Activated T-helper 2 cell treated with anti-CD3 and anti-CD28 coated beads, Interferon-gamma antibody, Interleukin-2, Interleukin-4, amounts not matched to agents 10 μg/mL and 5 μg/mL and 100 μg/mL, durations not matched to agents 14 hours and 24 hours and 36 hours (primary cell): ENCODE data around the gene HACE1. TPM values are rescaled to one million over a fixed set of nuclear protein-coding genes. Genes with fewer than 3 reads are reported as not detected.

Experiments used
- DNase-seq: peaks from one replicate; pipeline ENCODE4 v3.0.0; 2021; ENCODE audit warnings: low spot score
- H3K27ac Mint-ChIP-seq: one replicate; pipeline ENCODE4 v1.8.0; 2021; ENCODE audit warnings: mixed read lengths
- H3K27me3 Mint-ChIP-seq: one replicate; pipeline ENCODE4 v1.8.0; 2021; ENCODE audit warnings: low read depth, mixed read lengths
- H3K36me3 Mint-ChIP-seq: one replicate; pipeline ENCODE4 v1.8.0; 2021; ENCODE audit warnings: low read depth, mixed read lengths
- H3K4me1 Mint-ChIP-seq: one replicate; pipeline ENCODE4 v1.8.0; 2021; ENCODE audit warnings: low read depth, mixed read lengths
- H3K4me3 Mint-ChIP-seq: one replicate; pipeline ENCODE4 v1.8.0; 2021; ENCODE audit warnings: low read depth, mild to moderate bottlenecking, moderate library complexity, mixed read lengths
- H3K9me3 Mint-ChIP-seq: one replicate; pipeline ENCODE4 v1.8.0; 2021; ENCODE audit warnings: mixed read lengths
- intact Hi-C: fragments of 100-400 bp; cut with micrococcal nuclease; formaldehyde crosslinking; loops from one replicate; pipeline ENCODE4 v1.15.1; 2023
- total RNA-seq: library from RNA; stranded (reverse); gene quantifications from 2 replicates; pipeline ENCODE4 v1.2.3, GENCODE V29; 2022

HACE1 gene
- total RNA-seq, 1 donor from 2014 or later: 19.0 TPM

DNA sequence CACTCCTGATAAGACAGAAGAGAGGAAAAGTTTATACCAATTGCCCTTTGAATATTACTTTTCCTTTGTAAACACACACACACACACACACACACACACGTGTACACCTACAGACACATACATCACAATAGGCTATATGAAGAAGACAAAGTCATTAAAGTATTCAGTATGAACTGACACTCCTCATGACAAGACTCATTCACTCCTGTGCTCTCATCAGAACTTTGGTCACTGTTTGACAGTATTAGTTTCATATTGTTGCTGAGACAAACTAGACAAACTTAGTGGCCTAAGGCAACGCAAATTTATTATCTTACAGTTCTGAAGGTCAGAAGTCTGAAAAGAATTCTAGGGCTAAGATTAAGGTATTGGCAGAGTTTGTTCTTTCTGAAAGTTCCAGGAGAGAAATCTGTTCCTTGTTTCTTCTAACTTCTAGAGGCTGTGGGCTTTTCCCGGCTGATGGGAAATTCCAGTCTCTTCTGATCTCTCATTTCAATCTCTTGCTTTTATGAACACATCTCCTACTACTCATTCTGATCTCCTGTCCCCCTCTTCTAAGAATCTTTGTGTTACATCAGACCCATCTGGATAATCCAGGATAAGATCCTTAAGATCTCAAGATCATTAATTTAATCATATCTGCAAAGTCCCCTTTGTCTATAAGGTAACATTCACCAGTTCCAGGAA lies 171.3 kb downstream of the HACE1 start:
- Mint-ChIP-seq H3K27ac (no peak overlapping the region), H3K9me3 (peaks cover 4% of the 10 kb centered on the region), H3K36me3 (no peaks in the 10 kb centered on the region), H3K4me3 (no peak overlapping the region), H3K4me1 (peaks cover 17% of the 10 kb centered on the region), H3K27me3 (peaks cover 2% of the 10 kb centered on the region)
- intact Hi-C loops: loop anchor here (5.0 kb wide), 1 partner anchor 394 kb away; no protein-coding TSS in a partner anchor
- DNase-seq: no peak

DNA sequence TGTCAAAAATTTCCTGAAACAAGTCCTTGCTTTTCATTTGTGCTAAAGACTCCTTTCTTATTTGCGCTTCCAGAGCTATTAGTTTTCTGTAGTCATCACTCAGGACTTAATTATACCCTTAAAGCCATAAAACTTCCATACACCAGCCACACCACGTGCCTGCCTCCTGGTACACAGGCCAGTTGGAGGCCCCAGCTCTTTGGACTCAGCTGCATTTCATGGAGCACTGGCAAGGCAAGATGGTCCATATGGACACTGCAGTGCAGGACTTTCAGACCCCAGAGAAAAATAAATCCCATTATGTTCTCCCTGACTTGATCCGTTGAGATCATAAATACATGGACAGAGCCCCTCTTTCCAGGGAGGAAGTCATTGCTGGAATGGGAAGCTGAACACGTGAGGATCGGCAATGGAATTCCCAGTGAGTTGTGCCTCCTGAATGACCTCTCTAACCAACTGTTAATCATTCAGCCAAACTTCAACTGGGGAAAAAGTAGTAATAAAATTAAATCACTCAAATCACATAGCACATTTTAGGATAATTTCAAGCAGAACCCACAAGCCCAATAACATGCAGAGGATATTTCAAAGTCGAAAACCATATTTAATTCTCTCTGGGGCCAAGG lies 173.1 kb downstream of the HACE1 start:
- DNase-seq: no peak
- no peak overlapping the region for H3K4me3 Mint-ChIP-seq
- no peak overlapping the region for H3K27ac Mint-ChIP-seq
- peaks cover 4% of the 10 kb centered on the region for H3K9me3 Mint-ChIP-seq
- H3K27me3 Mint-ChIP-seq: peaks cover 2% of the 10 kb centered on the region
- intact Hi-C loops: loop anchor here (5.0 kb wide), 1 partner anchor 396 kb away; no protein-coding TSS in a partner anchor
- no peaks in the 10 kb centered on the region for H3K36me3 Mint-ChIP-seq
- peaks cover 15% of the 10 kb centered on the region for H3K4me1 Mint-ChIP-seq

DNA sequence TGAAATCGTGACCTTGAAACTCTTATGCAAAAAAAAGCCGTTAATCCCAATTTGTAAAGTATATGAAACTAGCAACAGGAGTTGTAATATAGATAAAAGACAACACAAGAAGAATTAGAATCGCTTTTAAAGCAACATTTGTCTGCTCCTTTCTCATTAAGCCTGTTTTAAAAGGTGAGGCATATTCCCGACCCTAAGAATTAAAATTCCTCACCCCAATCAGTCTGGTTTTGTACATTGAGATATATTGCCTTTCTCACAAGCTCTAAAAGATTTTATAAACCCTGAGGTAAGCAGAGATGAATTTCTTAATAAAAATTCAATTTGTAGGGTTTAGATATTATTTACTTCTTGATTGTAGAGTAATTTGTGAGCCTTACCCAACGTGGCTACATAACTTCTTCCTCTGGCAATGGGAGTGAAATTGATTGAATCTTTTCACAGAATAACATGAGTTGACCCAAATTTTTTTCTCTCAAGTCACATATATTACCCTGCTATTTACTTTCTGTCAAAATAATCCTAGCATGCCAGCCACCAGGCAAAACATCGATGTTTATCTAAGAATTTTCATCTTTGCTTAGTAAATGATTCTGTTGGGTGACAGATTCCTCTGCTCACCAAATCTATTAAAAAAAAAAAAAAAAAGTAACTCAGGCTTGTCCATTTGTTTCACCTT lies 173.7 kb downstream of the HACE1 start:
- Mint-ChIP-seq H3K4me3 (no peak overlapping the region), H3K9me3 (peaks cover 4% of the 10 kb centered on the region), H3K27ac (no peak overlapping the region), H3K27me3 (peaks cover 2% of the 10 kb centered on the region), H3K4me1 (peaks cover 15% of the 10 kb centered on the region), H3K36me3 (no peaks in the 10 kb centered on the region)
- intact Hi-C loops: loop anchor here (5.0 kb wide), 1 partner anchor 396 kb away; no protein-coding TSS in a partner anchor
- DNase-seq: no peak

DNA sequence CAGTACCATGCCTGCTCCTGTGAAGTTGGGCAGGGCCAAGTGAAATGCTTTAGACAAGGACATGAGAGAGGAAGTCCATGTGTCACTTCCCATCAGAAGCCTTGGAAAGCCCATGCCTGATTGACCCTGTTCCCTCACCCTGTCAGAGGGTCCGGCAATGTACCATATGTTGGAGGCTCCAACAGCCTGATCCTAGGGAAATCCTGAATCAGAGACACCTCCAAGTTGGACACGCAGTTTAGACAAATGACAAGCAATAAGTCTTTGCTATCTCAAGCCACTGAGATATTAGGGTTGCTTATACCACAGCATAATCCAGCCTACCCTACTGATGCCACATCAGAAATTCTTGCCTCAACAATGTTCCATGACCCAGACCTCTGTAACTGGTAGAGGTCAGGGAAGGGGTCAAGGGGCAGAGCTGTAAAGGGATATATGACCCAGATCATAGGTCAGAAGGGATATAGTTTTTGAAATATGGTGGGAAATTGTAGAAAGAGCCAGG lies 174.8 kb downstream of the HACE1 start:
- intact Hi-C loops: loop anchor here (5.0 kb wide), 2 partner anchors 172 to 397 kb away; partner anchors contain the start of gene HACE1
- H3K27ac Mint-ChIP-seq: no peak overlapping the region
- H3K4me1 Mint-ChIP-seq: peaks cover 12% of the 10 kb centered on the region

DNA sequence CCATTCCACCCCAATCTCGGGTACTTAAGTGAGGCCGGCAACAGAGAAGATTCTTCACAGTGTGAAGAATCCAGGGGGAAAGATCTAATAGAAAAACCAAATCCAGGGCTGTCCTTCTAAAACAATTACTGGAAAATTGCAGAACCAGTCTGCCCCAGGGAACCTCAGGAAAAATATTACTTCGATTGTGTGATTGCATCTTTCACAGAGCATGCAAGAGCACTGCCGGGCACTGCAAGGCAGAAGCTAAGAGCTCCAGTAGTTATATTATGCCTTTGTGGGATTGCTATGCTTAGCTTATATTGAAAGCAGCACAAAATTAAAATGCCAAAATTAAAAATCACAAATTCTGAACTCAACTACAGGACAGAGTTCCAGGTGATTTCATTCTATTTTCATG lies 175.9 kb downstream of the HACE1 start:
- no peak for DNase-seq
- Mint-ChIP-seq H3K4me3 (no peak overlapping the region), H3K36me3 (no peaks in the 10 kb centered on the region), H3K27me3 (no peaks in the 10 kb centered on the region), H3K27ac (no peak overlapping the region), H3K4me1 (peaks cover 12% of the 10 kb centered on the region), H3K9me3 (no peaks in the 10 kb centered on the region)
- intact Hi-C loops: loop anchor here (1.0 to 5.0 kb wide), 2 partner anchors 87 to 173 kb away; partner anchors contain the start of gene HACE1

More for the DNA sequence above, 174.8 kb downstream of the HACE1 start:
- Mint-ChIP-seq H3K4me3 (no peak overlapping the region), H3K27me3 (no peaks in the 10 kb centered on the region), H3K9me3 (no peaks in the 10 kb centered on the region), H3K36me3 (no peaks in the 10 kb centered on the region)
- DNase-seq: no peak

DNA sequence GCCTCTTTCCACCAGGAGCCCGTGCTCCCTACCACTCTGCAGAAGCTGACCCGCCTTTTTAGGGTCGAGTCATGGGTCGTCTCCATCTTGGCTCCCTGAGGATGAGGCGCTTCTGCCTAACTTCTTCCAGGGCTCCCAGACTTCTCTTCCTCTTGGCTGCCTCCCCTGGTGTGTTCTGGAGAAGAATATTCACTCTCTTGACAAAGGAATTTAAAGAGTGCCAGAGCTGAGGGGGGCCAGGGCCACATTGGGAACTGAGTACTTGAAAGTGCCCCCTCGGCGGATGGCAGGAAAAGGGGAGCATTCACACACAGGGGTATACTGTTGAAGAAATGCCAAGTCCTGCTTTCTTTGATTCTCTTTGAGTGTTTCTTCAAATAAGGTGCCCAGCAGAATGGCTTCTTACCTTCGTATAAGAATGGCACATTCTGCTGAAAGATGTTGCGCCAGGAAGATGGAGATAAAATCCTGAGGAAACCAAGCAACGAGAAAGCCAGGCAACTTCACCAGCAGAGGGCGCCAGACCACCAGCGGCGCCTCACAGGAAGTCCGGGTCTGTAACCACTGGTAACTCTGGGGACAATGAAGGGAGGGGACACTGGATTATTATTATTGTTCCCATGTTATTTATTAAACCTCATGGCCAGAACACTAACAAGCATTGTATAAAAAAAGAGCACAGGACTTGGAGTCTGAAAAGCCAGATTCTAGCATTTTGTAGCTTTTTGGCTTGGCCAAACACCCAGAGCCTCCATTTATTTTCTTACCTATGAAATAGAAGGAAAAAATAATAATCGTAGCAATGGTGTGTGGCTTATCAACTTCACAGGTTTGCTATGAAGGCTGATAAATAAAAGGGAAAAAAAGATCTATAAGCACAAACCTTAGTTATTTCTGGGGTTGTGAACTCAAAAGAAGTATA lies 176.7 kb downstream of the HACE1 start:
- Mint-ChIP-seq H3K27ac (no peak overlapping the region), H3K9me3 (no peaks in the 10 kb centered on the region), H3K4me3 (no peak overlapping the region), H3K36me3 (no peaks in the 10 kb centered on the region), H3K4me1 (peaks cover 9% of the 10 kb centered on the region), H3K27me3 (no peaks in the 10 kb centered on the region)
- intact Hi-C loops: loop anchor here (1.0 to 5.0 kb wide), 2 partner anchors 88 to 174 kb away; partner anchors contain the start of gene HACE1
- peak; percentile 46 for DNase-seq

DNA sequence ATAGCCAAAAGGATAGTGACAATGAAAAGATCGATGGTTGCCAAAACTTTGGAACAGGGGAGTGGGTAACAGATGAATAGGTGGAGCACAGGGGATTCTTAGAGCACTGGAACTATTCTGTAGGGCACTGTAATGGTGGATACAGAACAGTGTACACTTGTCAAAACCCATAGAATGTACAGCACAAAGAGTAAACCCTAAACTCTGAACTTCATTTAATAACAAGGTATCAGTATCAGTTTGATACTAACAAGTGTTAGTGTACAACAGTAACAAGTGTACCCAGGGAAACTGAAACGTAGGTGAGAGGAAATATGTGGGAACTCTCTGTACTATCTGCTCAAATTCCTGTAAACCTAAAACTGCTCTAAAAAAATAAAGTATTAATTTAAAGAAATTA lies 179.2 kb downstream of the HACE1 start:
- peaks cover 7% of the 10 kb centered on the region for H3K4me1 Mint-ChIP-seq
- H3K4me3 Mint-ChIP-seq: no peak overlapping the region
- no peak for DNase-seq
- intact Hi-C loops: loop anchor here (5.0 kb wide), 1 partner anchor 177 kb away; the partner anchor contains the start of gene HACE1
- H3K9me3 Mint-ChIP-seq: peaks cover 5% of the 10 kb centered on the region
- no peak overlapping the region for H3K27ac Mint-ChIP-seq
- H3K36me3 Mint-ChIP-seq: no peaks in the 10 kb centered on the region
- no peaks in the 10 kb centered on the region for H3K27me3 Mint-ChIP-seq

DNA sequence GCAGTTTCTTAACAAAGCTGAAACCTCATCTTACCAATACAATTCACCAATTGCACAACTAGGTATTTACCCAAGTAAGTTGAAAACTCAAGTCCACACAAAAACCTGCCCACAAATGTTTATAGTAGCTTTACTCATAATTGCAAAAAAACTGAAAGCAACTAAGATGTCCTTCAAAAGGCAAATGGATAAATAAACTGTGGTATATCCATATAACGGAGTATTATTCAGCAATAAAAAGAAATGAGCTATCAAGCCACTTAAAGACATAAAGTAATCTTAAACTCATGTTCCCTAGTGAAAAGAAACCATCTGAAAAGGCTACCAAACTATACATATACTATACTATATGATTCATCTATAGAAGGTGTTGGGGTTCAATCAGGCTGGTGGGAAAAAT lies 179.7 kb downstream of the HACE1 start:
- intact Hi-C loops: loop anchor here (5.0 kb wide), 1 partner anchor 177 kb away; the partner anchor contains the start of gene HACE1

More for the DNA sequence above, 179.7 kb downstream of the HACE1 start:
- Mint-ChIP-seq H3K4me3 (no peak overlapping the region), H3K9me3 (peaks cover 11% of the 10 kb centered on the region), H3K4me1 (peaks cover 7% of the 10 kb centered on the region), H3K27me3 (no peaks in the 10 kb centered on the region), H3K27ac (no peak overlapping the region), H3K36me3 (no peaks in the 10 kb centered on the region)
- no peak for DNase-seq

Other genes starting within 250 kb of the HACE1 start
- 0.05 TPM in 2 replicates for gene LIN28B, start 97.2 kb upstream of the HACE1 start, total RNA-seq